Neutrophil (primary cell): ENCODE results near the gene TAF13.

Experiments used
- H3K27ac ChIP-seq: fragments of 200-600 bp; sonication (generic); 2 replicates; pipeline ENCODE4 v1.5.1; 2016; ENCODE audit warnings: mild to moderate bottlenecking, moderate library complexity
- H3K27me3 ChIP-seq: fragments of 200-600 bp; sonication (generic); 2 replicates; pipeline ENCODE4 v1.6.0; 2016; ENCODE audit warnings: mild to moderate bottlenecking
- H3K36me3 ChIP-seq: fragments of 200-600 bp; sonication (generic); 2 replicates; pipeline ENCODE4 v1.5.1; 2017
- H3K4me1 ChIP-seq, 2 experiments: fragments of 200-600 bp in 1 of 2; sonication (generic) in 1 of 2; 1 replicate in 1 of 2; 2 replicates in 1 of 2; pipeline versions ENCODE4 v1.5.1 to v1.6.1; 2013 to 2016; ENCODE audit warnings: low read depth in 1 of 2, low read length in 1 of 2, mild to moderate bottlenecking in 1 of 2, moderate library complexity in 1 of 2; ENCODE audit not compliant: control insufficient read depth in 1 of 2, insufficient read depth in 1 of 2
- H3K4me3 ChIP-seq, 2 experiments: fragments of 200-600 bp in 1 of 2; sonication (generic) in 1 of 2; 1 replicate in 1 of 2; 2 replicates in 1 of 2; pipeline ENCODE4 v1.5.1; 2013 to 2016; ENCODE audit warnings: low read depth in 1 of 2, low read length in 1 of 2, mild to moderate bottlenecking in 1 of 2, moderate library complexity in 1 of 2
- H3K9me3 ChIP-seq: fragments of 200-600 bp; sonication (generic); 2 replicates; pipeline ENCODE4 v1.5.1; 2016
- CTCF ChIP-seq: fragments of 200-600 bp; sonication (generic); IDR thresholded peaks from 2 replicates; pipeline ENCODE4 v1.5.1; 2016; ENCODE audit warnings: antibody characterized with exemption

The TAF13 gene

GRCh38 chr1:109114342-109114674 is 38.5 kb upstream of the TAF13 start:
- Histone ChIP-seq H3K4me1 (peaks cover 46% of the 10 kb centered on the region in 2 experiments), H3K9me3 (no peaks in the 10 kb centered on the region), H3K36me3 (no peaks in the 10 kb centered on the region), H3K27ac (peak overlapping the region; percentile 69), H3K27me3 (peaks cover 35% of the 10 kb centered on the region), H3K4me3 (peak overlapping the region; percentile 69 to 79)
- no peak for TF ChIP-seq CTCF

GRCh38 chr1:109113590-109114341 is 38.0 kb upstream of the TAF13 start, which contains the start of gene ELAPOR1:
Gene ELAPOR1, plus strand, starts transcription at chr1:109114115. Its CDS starts 69 bp downstream, at chr1:109114184.
- peak within 1 kb of the TSS; percentile 69 for H3K27ac ChIP-seq
- peak within 1 kb of the TSS; percentile 69 to 79 for H3K4me3 ChIP-seq
- peaks cover 46% of the 10 kb centered on the region in 2 experiments for H3K4me1 ChIP-seq
- peak; percentile 37 for TF ChIP-seq CTCF
- no peaks in the 10 kb centered on the region for H3K9me3 ChIP-seq
- H3K36me3 ChIP-seq: no peaks in the 10 kb centered on the region
- H3K27me3 ChIP-seq: peaks cover 35% of the 10 kb centered on the region

- Histone ChIP-seq H3K4me3 (peak overlapping the region; percentile 69 to 79), H3K36me3 (no peaks in the 10 kb centered on the region), H3K27me3 (peaks cover 29% of the 10 kb centered on the region), H3K4me1 (peaks cover 46% of the 10 kb centered on the region in 2 experiments), H3K9me3 (no peaks in the 10 kb centered on the region), H3K27ac (peak overlapping the region; percentile 69)
- TF ChIP-seq CTCF: peak; percentile 96
Measured at GRCh38 chr1:109112652-109113285, 37.0 kb upstream of the TAF13 start.

- H3K36me3 ChIP-seq: no peaks in the 10 kb centered on the region
- peaks cover 46% of the 10 kb centered on the region in 2 experiments for H3K4me1 ChIP-seq
- peaks cover 26% of the 10 kb centered on the region for H3K27me3 ChIP-seq
- no peaks in the 10 kb centered on the region for H3K9me3 ChIP-seq
- peak overlapping the region; percentile 69 for H3K27ac ChIP-seq
- TF ChIP-seq CTCF: no peak
- peak overlapping the region; percentile 69 to 79 for H3K4me3 ChIP-seq
Measured at GRCh38 chr1:109112056-109112651, 36.4 kb upstream of the TAF13 start.

GRCh38 chr1:109111386-109112055 is 35.7 kb upstream of the TAF13 start:
- TF ChIP-seq CTCF: no peak
- peaks cover 26% of the 10 kb centered on the region for H3K27me3 ChIP-seq
- peak overlapping the region; percentile 69 for H3K27ac ChIP-seq
- peak overlapping the region in 1 of 2 experiments; percentile 11 for H3K4me3 ChIP-seq
- H3K4me1 ChIP-seq: peaks cover 46% of the 10 kb centered on the region in 2 experiments
- no peaks in the 10 kb centered on the region for H3K9me3 ChIP-seq
- H3K36me3 ChIP-seq: no peaks in the 10 kb centered on the region
